ENCODE results near the gene FANCG. TPM values are rescaled to one million over a fixed set of nuclear protein-coding genes. Genes with fewer than 3 reads are reported as not detected.
A peak's percentile ranks its signal among the peaks of the same experiment; 100 is the strongest.

The FANCG gene
- total RNA-seq, 1 donor from 2014 or later = 5.6 TPM

DNA sequence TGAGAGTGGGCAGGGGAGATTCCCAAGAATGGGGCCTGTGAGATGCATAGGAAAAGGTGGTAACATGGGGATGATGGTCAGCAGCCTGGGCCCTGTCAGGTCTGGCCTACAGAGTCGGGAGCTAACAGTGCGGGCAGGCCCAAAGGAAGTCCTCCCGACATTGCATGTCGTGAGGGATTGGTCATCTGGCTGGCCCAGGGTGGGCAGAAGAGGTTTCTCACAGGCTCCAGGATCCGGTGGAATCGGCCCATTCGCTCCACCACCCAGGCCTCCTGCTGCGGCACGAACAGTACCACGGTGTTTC, 22.7 kb upstream of the FANCG start:
- Histone ChIP-seq H3K36me3 (peaks cover 58% of the 10 kb centered on the region), H3K9me3 (replicated peaks) (no peaks in the 10 kb centered on the region), H3K27ac (replicated peaks) (peak overlapping the region; percentile 94), H3K27me3 (ENCODE audit: low read depth) (no peaks in the 10 kb centered on the region), H3K4me3 (peak overlapping the region; percentile 84), H3K4me1 (peaks cover 36% of the 10 kb centered on the region)
- intact Hi-C loops (cut with micrococcal nuclease) = no loop called here
- no peak for TF ChIP-seq CTCF (IDR thresholded peaks at IDR 0.05; ENCODE audit: borderline replicate concordance)
- DNase-seq = no peak

DNA sequence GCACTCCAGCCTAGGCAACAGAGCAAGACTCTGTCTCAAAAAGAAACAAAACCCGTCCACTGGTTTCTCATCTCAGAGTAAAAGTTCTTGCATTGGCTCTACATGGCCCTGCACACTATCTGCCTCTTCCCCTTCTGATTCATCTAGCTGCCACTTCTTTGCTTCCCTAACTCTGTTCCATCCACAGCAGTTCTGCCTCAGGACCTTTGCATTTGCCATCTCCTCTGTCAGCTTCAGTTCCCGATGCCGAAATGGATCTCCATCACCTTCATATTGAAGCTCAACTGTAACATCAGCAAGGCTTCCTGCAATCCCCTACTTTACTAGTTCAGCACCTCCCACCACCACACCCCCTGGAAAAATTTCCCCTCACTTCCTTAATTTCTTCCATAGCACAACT, 17.8 kb upstream of the FANCG start:
- H3K9me3 ChIP-seq (replicated peaks) = no peaks in the 10 kb centered on the region
- H3K36me3 ChIP-seq = peaks cover 42% of the 10 kb centered on the region
- no peak for DNase-seq
- H3K27me3 ChIP-seq (ENCODE audit: low read depth) = no peaks in the 10 kb centered on the region
- no peak for TF ChIP-seq CTCF (IDR thresholded peaks at IDR 0.05; ENCODE audit: borderline replicate concordance)
- peaks cover 36% of the 10 kb centered on the region for H3K4me1 ChIP-seq
- no peak overlapping the region for H3K27ac ChIP-seq (replicated peaks)
- intact Hi-C loops (cut with micrococcal nuclease) = no loop called here
- H3K4me3 ChIP-seq = no peak overlapping the region

DNA sequence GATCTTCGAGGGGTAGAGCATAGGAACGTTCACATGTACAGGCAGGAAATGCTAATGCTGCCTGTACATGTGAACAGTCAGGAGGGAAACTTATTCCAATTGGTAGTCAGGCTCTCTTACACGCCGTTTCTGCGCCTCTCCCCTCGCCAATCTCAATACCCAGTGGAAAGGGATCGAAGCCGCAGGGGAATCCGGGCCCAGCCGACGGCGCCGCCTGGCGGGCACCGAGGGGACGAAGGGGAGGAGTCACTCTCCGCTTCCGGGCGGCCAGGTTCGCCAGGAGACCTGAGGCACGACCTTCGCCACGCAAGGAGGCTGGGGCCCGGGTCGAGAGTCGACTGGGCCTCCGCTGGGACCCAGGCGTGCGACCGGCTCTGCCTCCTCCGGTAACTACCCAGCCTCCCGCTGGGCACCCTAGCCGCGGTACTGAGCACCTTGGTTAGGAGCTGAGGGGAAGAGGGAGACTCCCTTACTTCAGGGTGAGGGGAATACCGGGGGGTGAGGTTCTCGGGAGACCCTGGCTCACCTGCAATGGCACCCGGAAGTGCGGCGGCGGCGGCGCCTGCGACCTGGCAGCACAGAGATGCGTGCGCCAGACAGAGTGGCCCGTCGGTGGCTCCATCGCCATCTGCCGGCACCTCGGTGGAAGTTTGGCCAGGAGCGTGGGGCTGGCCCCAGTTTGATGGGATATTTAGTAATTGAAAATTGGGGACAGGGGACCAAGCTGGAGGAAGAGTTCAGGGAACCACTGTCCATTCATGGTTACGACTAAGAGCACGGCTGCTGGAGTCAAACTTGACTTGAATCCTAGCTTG, 16.5 kb upstream of the FANCG start, which contains the start of gene PIGO:
Gene PIGO, minus strand, starts transcription at position 557 of the 815 bp plus-strand sequence. CDS start 1,026 bp downstream, outside the sequence.
- Histone ChIP-seq H3K27me3 (ENCODE audit: low read depth) (no peaks in the 10 kb centered on the region), H3K4me3 (peak within 1 kb of the TSS; percentile 82), H3K27ac (replicated peaks) (peak within 1 kb of the TSS; percentile 94), H3K4me1 (peaks cover 23% of the 10 kb centered on the region), H3K9me3 (replicated peaks) (no peaks in the 10 kb centered on the region), H3K36me3 (peaks cover 51% of the 10 kb centered on the region)
- intact Hi-C loops (cut with micrococcal nuclease) = no loop called here
- peak; percentile 75 for TF ChIP-seq CTCF (IDR thresholded peaks at IDR 0.05; ENCODE audit: borderline replicate concordance)
- DNase-seq = peak; percentile 89

DNA sequence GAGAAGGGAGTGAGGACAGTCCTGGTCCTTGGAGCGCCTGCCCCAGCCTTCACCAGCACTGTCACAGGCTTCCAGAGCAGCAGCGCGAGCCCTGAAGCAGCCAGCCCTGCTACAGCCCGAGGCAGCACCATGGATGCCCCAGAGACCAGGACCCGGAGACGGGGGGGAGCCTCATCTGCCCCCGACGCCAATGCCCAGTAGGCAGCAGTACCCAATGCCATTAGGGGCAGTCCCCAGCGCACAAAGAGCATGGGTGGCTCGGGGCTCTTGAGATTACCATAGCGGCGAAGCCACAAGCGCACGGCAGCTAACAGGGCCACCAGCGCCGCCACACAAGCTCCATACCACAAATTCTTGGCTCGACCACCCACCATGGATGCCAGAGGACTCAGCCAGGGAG, 11.8 kb upstream of the FANCG start:
- TF ChIP-seq CTCF (IDR thresholded peaks at IDR 0.05; ENCODE audit: borderline replicate concordance) = no peak
- DNase-seq = no peak
- no peak overlapping the region for H3K27ac ChIP-seq (replicated peaks)
- no peak overlapping the region for H3K4me3 ChIP-seq
- H3K9me3 ChIP-seq (replicated peaks) = no peaks in the 10 kb centered on the region
- no peaks in the 10 kb centered on the region for H3K27me3 ChIP-seq (ENCODE audit: low read depth)
- intact Hi-C loops (cut with micrococcal nuclease) = no loop called here
- H3K4me1 ChIP-seq = peaks cover 13% of the 10 kb centered on the region
- peaks cover 70% of the 10 kb centered on the region for H3K36me3 ChIP-seq

DNA sequence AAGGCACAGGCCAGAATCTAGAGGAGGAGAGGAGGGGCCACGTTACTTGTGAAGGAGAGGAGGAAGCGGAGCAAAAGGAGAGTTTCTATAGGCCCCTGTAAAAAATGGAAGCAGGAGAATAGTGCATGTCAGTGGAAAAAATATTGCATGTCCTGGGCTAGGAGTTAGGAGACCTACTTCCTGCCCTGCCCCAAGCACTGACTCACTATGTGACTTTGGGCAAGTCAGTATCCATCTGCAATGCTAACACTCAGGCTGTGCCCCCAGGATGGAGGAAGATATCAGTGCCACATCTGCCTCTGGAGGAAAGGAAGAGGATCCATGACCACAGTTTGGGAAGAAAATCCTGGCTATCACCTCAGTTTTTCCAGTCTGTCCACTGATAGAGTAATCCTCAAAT, 9.7 kb upstream of the FANCG start:
- H3K4me3 ChIP-seq = no peak overlapping the region
- H3K27ac ChIP-seq (replicated peaks) = no peak overlapping the region
- intact Hi-C loops (cut with micrococcal nuclease) = no loop called here
- H3K4me1 ChIP-seq = no peaks in the 10 kb centered on the region
- TF ChIP-seq CTCF (IDR thresholded peaks at IDR 0.05; ENCODE audit: borderline replicate concordance) = no peak
- no peaks in the 10 kb centered on the region for H3K27me3 ChIP-seq (ENCODE audit: low read depth)
- H3K9me3 ChIP-seq (replicated peaks) = no peaks in the 10 kb centered on the region
- DNase-seq = no peak
- peaks cover 70% of the 10 kb centered on the region for H3K36me3 ChIP-seq

All from left ventricle myocardium inferior (tissue), 1 donor.